AG04450 (cell line): ENCODE measurements around the gene MEF2A. TPM values are rescaled to one million over a fixed set of nuclear protein-coding genes. Genes with fewer than 3 reads are reported as not detected.

Source experiments
- CTCF ChIA-PET: fragments of 300-600, 350-600 bp; formaldehyde crosslinking; extraction: SDS; loops from one replicate; lab custom pipeline; 2022; ENCODE audit warnings: antibody characterized with exemption, inconsistent platforms; lab: Charles Lee
- POLR2A ChIA-PET: fragments of 350-600 bp; formaldehyde crosslinking; extraction: SDS; loops from one replicate; lab custom pipeline; 2021; ENCODE audit warnings: antibody characterized with exemption, inconsistent platforms; lab: Yijun Ruan, JAX
- DNase-seq: peaks from one replicate; pipeline ENCODE4 v3.0.0-alpha.2; 2011; ENCODE audit warnings: low read depth, low spot score
- H3K27ac ChIP-seq: one replicate; pipeline ENCODE4 v1.5.1; 2012; ENCODE audit warnings: low read depth, low read length, control low read depth
- H3K27me3 ChIP-seq: one replicate; pipeline ENCODE4 v1.6.0; 2012; ENCODE audit warnings: low read length; ENCODE audit not compliant: control insufficient read depth, insufficient read depth
- H3K4me3 ChIP-seq: 2 replicates; pipeline ENCODE4 v1.5.1; 2011; ENCODE audit warnings: mild to moderate bottlenecking, low read depth, low read length, control low read depth
- H3K9me3 ChIP-seq: 2 replicates; pipeline ENCODE4 v1.5.1; 2012; ENCODE audit warnings: low read length; ENCODE audit not compliant: control insufficient read depth, insufficient read depth
- CTCF ChIP-seq: IDR thresholded peaks from 2 replicates; pipeline ENCODE4 v1.5.1; 2011; ENCODE audit warnings: low read depth, low read length, control low read depth, inconsistent platforms
- polyA plus RNA-seq: library from polyadenylated mRNA; depleted of rRNA; stranded (reverse); fragments of >200 nt; gene quantifications from 2 replicates; pipeline ENCODE4 v1.2.3, GENCODE V29; 2011

The MEF2A gene
- polyA plus RNA-seq, 1 experiment: 40.9 TPM

GRCh38 chr15:99681990-99682389, 116.2 kb downstream of the MEF2A start:
- no peaks in the 10 kb centered on the region for H3K9me3 ChIP-seq
- no peak overlapping the region for H3K27ac ChIP-seq
- no peak overlapping the region for H3K4me3 ChIP-seq
- no peaks in the 10 kb centered on the region for H3K27me3 ChIP-seq
- TF ChIP-seq CTCF: no peak
- CTCF ChIA-PET: interaction anchor here (1.1 to 2.0 kb wide), 4 partner anchors 22 to 409 kb away, joined by 3 to 12 read pairs (median 6); no protein-coding TSS in a partner anchor
- POLR2A ChIA-PET: no interaction called here
- DNase-seq: no peak

GRCh38 chr15:99682455-99682854, 116.7 kb downstream of the MEF2A start:
- H3K9me3 ChIP-seq: no peaks in the 10 kb centered on the region
- H3K27me3 ChIP-seq: no peaks in the 10 kb centered on the region
- H3K27ac ChIP-seq: no peak overlapping the region
- H3K4me3 ChIP-seq: no peak overlapping the region
- DNase-seq: peak; percentile 69
- TF ChIP-seq CTCF: no peak
- POLR2A ChIA-PET: no interaction called here
- CTCF ChIA-PET: interaction anchor here (1.1 to 2.0 kb wide), 4 partner anchors 22 to 410 kb away, joined by 3 to 12 read pairs (median 6); no protein-coding TSS in a partner anchor

- no peaks in the 10 kb centered on the region for H3K9me3 ChIP-seq
- POLR2A ChIA-PET: no interaction called here
- H3K27ac ChIP-seq: no peak overlapping the region
- CTCF ChIA-PET: interaction anchor here (0.6 to 2.0 kb wide), 5 partner anchors 21 to 410 kb away, joined by 3 to 12 read pairs (median 3); no protein-coding TSS in a partner anchor
- no peak for TF ChIP-seq CTCF
- H3K27me3 ChIP-seq: no peaks in the 10 kb centered on the region
- no peak for DNase-seq
- no peak overlapping the region for H3K4me3 ChIP-seq
Measured at GRCh38 chr15:99683000-99683670, 117.4 kb downstream of the MEF2A start.

GRCh38 chr15:99686290-99686689, 120.5 kb downstream of the MEF2A start:
- no peak overlapping the region for H3K27ac ChIP-seq
- H3K9me3 ChIP-seq: no peaks in the 10 kb centered on the region
- H3K27me3 ChIP-seq: no peaks in the 10 kb centered on the region
- TF ChIP-seq CTCF: no peak
- ChIA-PET POLR2A (no interaction called here), CTCF (interaction anchor here (0.7 to 2.4 kb wide), 2 partner anchors 18 to 1244 kb away, joined by 4 to 18 read pairs; no protein-coding TSS in a partner anchor)
- H3K4me3 ChIP-seq: no peak overlapping the region
- no peak for DNase-seq

GRCh38 chr15:99692825-99693224, 127.0 kb downstream of the MEF2A start:
- no peaks in the 10 kb centered on the region for H3K9me3 ChIP-seq
- no peaks in the 10 kb centered on the region for H3K27me3 ChIP-seq
- CTCF ChIA-PET: interaction anchor here (1.6 kb wide), 1 partner anchor 11 kb away, joined by 18 read pairs; no protein-coding TSS in a partner anchor
- no peak overlapping the region for H3K4me3 ChIP-seq
- POLR2A ChIA-PET: no interaction called here
- DNase-seq: no peak
- no peak overlapping the region for H3K27ac ChIP-seq
- TF ChIP-seq CTCF: no peak
